C4-2B (cell line): Measurements from ENCODE around the gene C18orf32.

ENCODE experiments used
- CTCF ChIP-seq: fragments of 450-650 bp; conservative IDR thresholded peaks from 2 replicates; pipeline ENCODE4 v1.5.1; 2017; ENCODE audit warnings: mild to moderate bottlenecking
- ZFX ChIP-seq: fragments of 450-650 bp; IDR thresholded peaks from 2 replicates; pipeline ENCODE4 v1.6.1; 2017

- TF ChIP-seq CTCF (no peak), ZFX (no peak)
Observed at GRCh38 chr18:49524951-49525350, 37.9 kb upstream of the C18orf32 start.
